ENCODE data around the gene ERCC3.
A peak's percentile ranks its signal among the peaks of the same experiment; 100 is the strongest.
"Not testable (repeated sequence)": the region's sequence is repeated elsewhere in the genome, so short reads cannot be mapped to it uniquely, and the experiment has no call there.

The ERCC3 gene

GRCh38 chr2:127278959-127279358, 15.0 kb downstream of the ERCC3 start:
- DNase-seq, result no peak

GRCh38 chr2:127277028-127277427, 16.9 kb downstream of the ERCC3 start:
- no peak for DNase-seq

- DNase-seq, result no peak
Observed at GRCh38 chr2:127275789-127276188, 18.2 kb downstream of the ERCC3 start.

- no peak for DNase-seq
Observed at GRCh38 chr2:127275356-127275755, 18.6 kb downstream of the ERCC3 start.

- DNase-seq, result no peak
Observed at GRCh38 chr2:127270663-127271062, 23.3 kb downstream of the ERCC3 start.

- DNase-seq, result no peak
Observed at GRCh38 chr2:127261804-127262406, 32.0 kb downstream of the ERCC3 start.

- no peak for DNase-seq
Observed at GRCh38 chr2:127259355-127259754, 34.6 kb downstream of the ERCC3 start.

- no peak for DNase-seq
Observed at GRCh38 chr2:127256866-127257265, 37.1 kb downstream of the ERCC3 start.

- DNase-seq, result no peak
Observed at GRCh38 chr2:127256381-127256780, 37.6 kb downstream of the ERCC3 start.

- no peak for DNase-seq
Observed at GRCh38 chr2:127255721-127256120, 38.2 kb downstream of the ERCC3 start.

GRCh38 chr2:127255146-127255545, 38.8 kb downstream of the ERCC3 start:
- DNase-seq, result no peak

GRCh38 chr2:127254386-127254981, 39.5 kb downstream of the ERCC3 start:
- no peak for DNase-seq

GRCh38 chr2:127241184-127241583, 52.8 kb downstream of the ERCC3 start:
- not testable (repeated sequence) for DNase-seq

- no peak for DNase-seq
Observed at GRCh38 chr2:127239395-127239794, 54.5 kb downstream of the ERCC3 start.

GRCh38 chr2:127237768-127238167, 56.2 kb downstream of the ERCC3 start:
- DNase-seq, result not testable (repeated sequence)

GRCh38 chr2:127235082-127235702, 58.8 kb downstream of the ERCC3 start:
- no peak for DNase-seq

- DNase-seq, result no peak
Observed at GRCh38 chr2:127233710-127234109, 60.2 kb downstream of the ERCC3 start.

GRCh38 chr2:127231130-127231865, 62.6 kb downstream of the ERCC3 start:
- no peak for DNase-seq

GRCh38 chr2:127229555-127229954, 64.4 kb downstream of the ERCC3 start:
- no peak for DNase-seq

GRCh38 chr2:127228102-127228501, 65.8 kb downstream of the ERCC3 start:
- no peak for DNase-seq

GRCh38 chr2:127227264-127227660, 66.7 kb downstream of the ERCC3 start:
- not testable (repeated sequence) for DNase-seq

- peak; percentile 27 to 67 for DNase-seq
Observed at GRCh38 chr2:127226520-127227263, 67.3 kb downstream of the ERCC3 start.

- DNase-seq, result no peak
Observed at GRCh38 chr2:127226132-127226519, 67.8 kb downstream of the ERCC3 start.
